Heart left ventricle (tissue), 16 donors: Measurements from ENCODE around the gene IGFN1. TPM values are rescaled to one million over a fixed set of nuclear protein-coding genes. Genes with fewer than 3 reads are reported as not detected.

Experiments
- ATAC-seq, 4 donors: fragments of 200-7000 bp; cut with Tn5 transposase; one replicate each; pipeline ENCODE4 v1.9.1; 2020 to 2022; ENCODE audit warnings: moderate library complexity in 4 of 4, mild to moderate bottlenecking in 3 of 4, moderate number of reproducible peaks in 1 of 4
- DNase-seq, 5 donors: peaks; one replicate each; pipeline ENCODE4 v3.0.0-alpha.2; 2020
- H3K27ac ChIP-seq, 12 donors: fragments of 200-600 bp; sonication (generic) in 4 of 12; one replicate each; pipeline versions ENCODE4 v1.5.0 to v1.8.0; 2016 to 2022; ENCODE audit warnings: mild to moderate bottlenecking in 2 of 12
- H3K27me3 ChIP-seq, 9 donors: fragments of 200-600 bp; sonication (generic) in 2 of 9; one replicate each; pipeline versions ENCODE4 v1.5.1 to v1.8.0; 2016 to 2022; ENCODE audit warnings: mild to moderate bottlenecking in 3 of 9
- H3K36me3 ChIP-seq, 9 donors: fragments of 200-600 bp; sonication (generic) in 2 of 9; one replicate each; pipeline versions ENCODE4 v1.5.0 to v1.8.0; 2018 to 2022; ENCODE audit warnings: mild to moderate bottlenecking in 2 of 9
- H3K4me1 ChIP-seq, 12 donors: fragments of 200-600 bp; sonication (generic) in 4 of 12; one replicate each; pipeline versions ENCODE4 v1.5.0 to v1.8.0; 2016 to 2022; ENCODE audit warnings: mild to moderate bottlenecking in 3 of 12
- H3K4me3 ChIP-seq, 12 donors: fragments of 200-600 bp; sonication (generic) in 4 of 12; one replicate each; pipeline versions ENCODE4 v1.5.0 to v1.8.0; 2017 to 2022; ENCODE audit warnings: mild to moderate bottlenecking in 9 of 12, moderate library complexity in 4 of 12
- H3K9me3 ChIP-seq, 12 donors: fragments of 200-600 bp; sonication (generic) in 4 of 12; one replicate each; pipeline versions ENCODE4 v1.5.0 to v1.8.0; 2016 to 2022; ENCODE audit warnings: mild to moderate bottlenecking in 1 of 12
- CTCF ChIP-seq, 12 donors: fragments of 200-600 bp; sonication (generic) in 4 of 12; IDR thresholded peaks; one replicate each; pipeline versions ENCODE4 v1.5.0 to v1.8.0; 2018 to 2022; ENCODE audit warnings: antibody characterized with exemption in 12 of 12, mild to moderate bottlenecking in 5 of 12
- POLR2A ChIP-seq, 2 donors: fragments of 450-650 bp; IDR thresholded peaks; one replicate each; pipeline ENCODE4 v1.6.1; 2017; ENCODE audit warnings: antibody characterized with exemption in 2 of 2, mild to moderate bottlenecking in 2 of 2, moderate library complexity in 2 of 2
- WGBS, 4 donors: extraction: QIAGEN DNeasy Blood & Tissue Kit in 2 of 4; methylation state at CpG; one replicate each; pipeline versions ENCODE4 v1.1.5 to v1.1.7; 2013 to 2018; 5-methylcytosine and 5-hydroxymethylcytosine counted together
- intact Hi-C, 10 donors: fragments of 100-400 bp; cut with DNase I; formaldehyde crosslinking; loops; one replicate each; pipeline versions ENCODE4 v1.11.1 to v1.14.2; 2022
- polyA plus RNA-seq, 2 donors: library from polyadenylated mRNA; stranded (reverse); fragments of 200-250 nt; gene quantifications; one replicate each; pipeline ENCODE4 v1.2.3, GENCODE V29; 2013
- total RNA-seq, 9 donors: library from RNA; depleted of rRNA in 2 of 9; stranded (reverse); fragments of >200 nt in 2 of 9; fragmentation: NEBNext Ultra II Directional in 3 of 9; extraction: Animal tissue kit (Norgen Biotek cat#: 25700) in 3 of 9; gene quantifications; one replicate each; pipeline versions ENCODE4 v1.1.0 to v1.2.4, GENCODE V29; 2016 to 2023
- donor health status: ischemic (EF 13 %, LVEDD 7.1; RV severe dilation, severe dysfunction).
- donor health status: healthy with polysubstance abuse.
- donor health status: DM: no; HTN: yes; CAD: no.
- donor health status: DM: no; HTN: no; CAD: no.
- donor health status: ischemic (EF 25% LVEDD 6.9; RV normal size, moderate dysfunction).
- donor health status: ischemic (EF 25% LVEDD 5.7; RV mildly dilated, moderate dysfunction).
- donor health status: healthy.
- donor health status: DM: yes; HTN: yes; CAD: no.
- donor health status: ischemic (EF 35%, LVEDD 5.7; RV mildly dilated, moderate dysfunction).
- donor health status: nonischemic (EF 11% LVEDD 7.7; RV severe dilation, severe dysfunction).
- donor health status: DM: yes; HTN: yes; CAD: no.
- donor health status: PGD.
- donor health status: ischemic (EF 29% LVEDD 5.4; RV normal size, mild dysfunction).
- donor health status: nonischemic (EF 23%, LVEDD 6.1; RV moderate dilation, normal function).

IGFN1 gene
- total and polyA plus RNA-seq, 11 donors = 0.03 to 0.04 TPM; not detected in 9

- intact Hi-C loops = loop anchor here in 1 of 10 donors (5.0 kb wide), 1 partner anchor 38 kb away; no protein-coding TSS in a partner anchor
- no peak overlapping the region for H3K4me3 ChIP-seq
- ATAC-seq (no peak), DNase-seq (peak in 1 of 5 donors; percentile 26)
- no peak for TF ChIP-seq CTCF (IDR thresholded peaks at IDR 0.05)
- no peak for TF ChIP-seq POLR2A (IDR thresholded peaks at IDR 0.05)
- no peak overlapping the region for H3K27ac ChIP-seq
- H3K4me1 ChIP-seq = peaks cover 0 to 4% (median 0%) of the 10 kb centered on the region in 12 donors
- H3K27me3 ChIP-seq = peaks cover 0 to 10% (median 0%) of the 10 kb centered on the region in 9 donors
- no peaks in the 10 kb centered on the region for H3K36me3 ChIP-seq
- no peaks in the 10 kb centered on the region for H3K9me3 ChIP-seq
- 87 to 96% (median 93%) methylated on average over 7 of the region's 7 CpGs for WGBS, 4 donors
Observed at GRCh38 chr1:201269281-201269680, 78.7 kb downstream of the IGFN1 start.

- Histone ChIP-seq H3K36me3 (no peaks in the 10 kb centered on the region), H3K9me3 (no peaks in the 10 kb centered on the region), H3K4me3 (no peak overlapping the region), H3K4me1 (peaks cover 0 to 6% (median 0%) of the 10 kb centered on the region in 12 donors), H3K27me3 (peaks cover 0 to 10% (median 0%) of the 10 kb centered on the region in 9 donors), H3K27ac (no peak overlapping the region)
- TF ChIP-seq POLR2A (IDR thresholded peaks at IDR 0.05) (no peak), CTCF (IDR thresholded peaks at IDR 0.05) (no peak)
- DNase-seq (no peak), ATAC-seq (no peak)
- 87 to 96% (median 91%) methylated on average over 6 of the region's 6 CpGs for WGBS, 4 donors
- intact Hi-C loops = loop anchor here in 1 of 10 donors (5.0 kb wide), 1 partner anchor 37 kb away; no protein-coding TSS in a partner anchor
Observed at GRCh38 chr1:201269900-201270410, 79.3 kb downstream of the IGFN1 start.

GRCh38 chr1:201270616-201271390, 80.2 kb downstream of the IGFN1 start:
- intact Hi-C loops = no loop called here
- peaks cover 0 to 14% (median 0%) of the 10 kb centered on the region in 12 donors for H3K4me1 ChIP-seq
- H3K27ac ChIP-seq = no peak overlapping the region
- DNase-seq = no peak
- peaks cover 0 to 10% (median 0%) of the 10 kb centered on the region in 9 donors for H3K27me3 ChIP-seq
- H3K4me3 ChIP-seq = no peak overlapping the region
- H3K9me3 ChIP-seq = no peaks in the 10 kb centered on the region
- 78 to 93% (median 87%) methylated on average over 6 of the region's 6 CpGs for WGBS, 4 donors
- no peak for TF ChIP-seq CTCF (IDR thresholded peaks at IDR 0.05)
- ATAC-seq = no peak
- H3K36me3 ChIP-seq = no peaks in the 10 kb centered on the region

GRCh38 chr1:201272799-201273198, 82.2 kb downstream of the IGFN1 start:
- Histone ChIP-seq H3K4me1 (peaks cover 0 to 14% (median 0%) of the 10 kb centered on the region in 12 donors), H3K4me3 (no peak overlapping the region), H3K9me3 (no peaks in the 10 kb centered on the region), H3K27ac (no peak overlapping the region), H3K36me3 (no peaks in the 10 kb centered on the region), H3K27me3 (no peaks in the 10 kb centered on the region)
- intact Hi-C loops = no loop called here
- TF ChIP-seq CTCF (IDR thresholded peaks at IDR 0.05) = no peak
- no peak for TF ChIP-seq POLR2A (IDR thresholded peaks at IDR 0.05)
- WGBS, 4 donors = 79 to 85% (median 82%) methylated on average over 10 of the region's 10 CpGs
- DNase-seq (no peak), ATAC-seq (no peak)
